ENCODE data around the gene LRRC18. TPM values are rescaled to one million over a fixed set of nuclear protein-coding genes. Genes with fewer than 3 reads are reported as not detected.

LRRC18 gene
- total RNA-seq (2013; cell fraction: nucleolus; rRNA removed) = not detected in 2 replicates
- total RNA-seq (2014; rRNA removed) = 0.17 TPM in 1 of 2 replicates, not detected in the other
- total RNA-seq (2014; rRNA removed; fragmentation: Illumina TruSeq; extraction: Trizol) = not detected in 2 replicates
- not detected in 2 replicates for total RNA-seq (2021)
- not detected for polyA plus RNA-seq (2011; ENCODE audit: low read depth)
- polyA plus RNA-seq (2011; rRNA removed) = not detected in 2 replicates
- polyA plus RNA-seq (2011; cell fraction: cytosol; rRNA removed) = not detected in 2 replicates
- not detected in 2 replicates for polyA plus RNA-seq (2011; cell fraction: nucleus; rRNA removed)
- 0.08 TPM in 1 of 2 replicates, not detected in the other for polyA plus RNA-seq (2012)
- not detected in 2 replicates for polyA plus RNA-seq (2014; fragmentation: Illumina TruSeq; extraction: Trizol)
- under 1 TPM in 1 of 2 experiments, not detected in 1; 0.31 TPM for polyA plus RNA-seq (2014; fragmentation: Nextera tagmentation; extraction: Ambion mirVana)
- not detected in 2 replicates for polyA plus RNA-seq (2014; rRNA removed)
- under 1 TPM; 0.16 to 0.47 TPM for polyA plus RNA-seq (2016; fragmentation: Nextera tagmentation; extraction: Ambion mirVana)
- not detected in 2 replicates for polyA minus RNA-seq (2011; rRNA and poly(A)+ RNA removed)
- not detected in 2 replicates for polyA minus RNA-seq (2011; cell fraction: cytosol; rRNA and poly(A)+ RNA removed)
- not detected in 2 replicates for polyA minus RNA-seq (2011; cell fraction: nucleus; rRNA and poly(A)+ RNA removed)
- not detected for Bru-seq, nascent RNA
- BruChase-seq, experiment 1, labeled RNA remaining after a 6-hour chase = not detected
- BruChase-seq, experiment 2, labeled RNA remaining after a 2-hour chase = not detected
- long read RNA-seq, experiment 1 = 0 reads
- long read RNA-seq, experiment 2 = 0 reads

- no peak for FAIRE-seq
- no peak for DNase-seq (ENCODE audit: low read depth, low spot score)
- ChIA-PET POLR2A (no interaction called here), RAD21 (ENCODE audit: unreplicated experiment) (interaction anchor here (1.3 kb wide), 1 partner anchor 283 kb away, joined by 3 read pairs; no protein-coding TSS in a partner anchor), CTCF (interaction anchor here (2.6 kb wide), 1 partner anchor 283 kb away, joined by 11 read pairs; no protein-coding TSS in a partner anchor), SMC1A (ENCODE audit: uncharacterized antibody, unreplicated experiment) (no interaction called here)
- Histone ChIP-seq H3K36me3 (ENCODE audit: control insufficient read depth in 2 of 2, insufficient read depth in 2 of 2, low read length in 1 of 2) (peaks cover 4 to 9% of the 10 kb centered on the region in 2 experiments; a peak in 3 of 4 replicates), H3K9me3 (replicated peaks; ENCODE audit: control insufficient read depth, insufficient read depth, low read length) (no peaks in the 10 kb centered on the region), H3K9ac (ENCODE audit: control insufficient read depth, insufficient read depth, low read length) (no peak within 1 kb of the TSS), H3K4me1 (ENCODE audit: control insufficient read depth, insufficient read depth, low read length) (no peaks in the 10 kb centered on the region), H3K27ac (ENCODE audit: control insufficient read depth, insufficient read depth) (no peak within 1 kb of the TSS), H3K4me2 (ENCODE audit: control insufficient read depth, insufficient read depth) (no peak within 1 kb of the TSS), H3K79me2 (ENCODE audit: control insufficient read depth, insufficient read depth, low read length) (no peaks in the 10 kb centered on the region), H3K4me3 (no peak within 1 kb of the TSS), H4K20me1 (ENCODE audit: control insufficient read depth, insufficient read depth) (no peaks in the 10 kb centered on the region), H2AFZ (ENCODE audit: control insufficient read depth, low read depth, low read length) (no peak within 1 kb of the TSS), H3K27me3 (replicated peaks in 1 of 2; ENCODE audit: control insufficient read depth in 2 of 2, insufficient read depth in 2 of 2, low read length in 1 of 2) (no peaks in the 10 kb centered on the region)
- 97% methylated on average over 2 of the region's 2 CpGs for WGBS (ENCODE audit: insufficient coverage, insufficient replicate concordance, low lambda C conversion rate, missing lambda C conversion rate)
- intact Hi-C loops (cut with micrococcal nuclease; ENCODE audit: unreplicated experiment) = no loop called here
- TF ChIP-seq SIN3A (IDR thresholded peaks at IDR 0.05; ENCODE audit: low read depth, low read length) (no peak), ZSCAN29 (IDR thresholded peaks at IDR 0.05) (no peak), MYB (IDR thresholded peaks at IDR 0.05; ENCODE audit: borderline replicate concordance, low read depth, low read length) (no peak), BHLHE40 (IDR thresholded peaks at IDR 0.05; ENCODE audit: borderline replicate concordance in 1 of 2, low read depth in 2 of 2, low read length in 1 of 2) (no peak), IKZF2 (IDR thresholded peaks at IDR 0.05) (no peak), SMAD5 (IDR thresholded peaks at IDR 0.05; ENCODE audit: low read depth) (no peak), MTA2 (IDR thresholded peaks at IDR 0.05; ENCODE audit: low read depth) (no peak), SIX5 (IDR thresholded peaks at IDR 0.05; ENCODE audit: low read depth, low read length, severe bottlenecking) (no peak), MTA3 (IDR thresholded peaks at IDR 0.05; ENCODE audit: borderline replicate concordance, low read length) (no peak), RBBP5 (conservative IDR thresholded peaks at IDR 0.05) (no peak), NRF1 (conservative IDR thresholded peaks at IDR 0.05; ENCODE audit: low read depth, low read length) (no peak), HCFC1 (IDR thresholded peaks at IDR 0.05; ENCODE audit: low read length) (no peak), FOS (IDR thresholded peaks at IDR 0.05; ENCODE audit: borderline replicate concordance, extremely low read depth, insufficient read length) (no peak), ZNF274 (IDR thresholded peaks at IDR 0.05; ENCODE audit: insufficient read depth, insufficient read length) (no peak), BRCA1 (IDR thresholded peaks at IDR 0.05; ENCODE audit: low read depth, low read length) (no peak), PBX3 (IDR thresholded peaks at IDR 0.05; ENCODE audit: insufficient replicate concordance, low read depth, low read length) (no peak), TCF7 (IDR thresholded peaks at IDR 0.05; ENCODE audit: borderline replicate concordance) (no peak), NR2F1 (conservative IDR thresholded peaks at IDR 0.05) (no peak)
- no TSS peak for BruUV-seq (replicated peaks)
- no peak for ATAC-seq
- in situ Hi-C loops (cut with MboI) = no loop called here
Measured at GRCh38 chr10:48939790-48940325, at the start of gene LRRC18. LRRC18 (minus strand) TSS chr10:48939840; CDS start chr10:48914155, 25,685 bp downstream.
